GM23248 (cell line): ENCODE data around the gene TMEM219.

Source experiments
- EZH2 ChIP-seq: fragments of 200-600 bp; sonication (generic); IDR thresholded peaks from 2 replicates; pipeline ENCODE4 v1.6.1; 2018; ENCODE audit warnings: antibody characterized with exemption, mild to moderate bottlenecking; ENCODE audit not compliant: insufficient read depth, poor library complexity, severe bottlenecking
- EZH2phosphoT487 ChIP-seq: fragments of 200-600 bp; sonication (generic); IDR thresholded peaks from 2 replicates; pipeline ENCODE4 v1.6.1; 2018; ENCODE audit warnings: antibody characterized with exemption, moderate library complexity, mild to moderate bottlenecking, low read depth; ENCODE audit not compliant: insufficient read depth

DNA sequence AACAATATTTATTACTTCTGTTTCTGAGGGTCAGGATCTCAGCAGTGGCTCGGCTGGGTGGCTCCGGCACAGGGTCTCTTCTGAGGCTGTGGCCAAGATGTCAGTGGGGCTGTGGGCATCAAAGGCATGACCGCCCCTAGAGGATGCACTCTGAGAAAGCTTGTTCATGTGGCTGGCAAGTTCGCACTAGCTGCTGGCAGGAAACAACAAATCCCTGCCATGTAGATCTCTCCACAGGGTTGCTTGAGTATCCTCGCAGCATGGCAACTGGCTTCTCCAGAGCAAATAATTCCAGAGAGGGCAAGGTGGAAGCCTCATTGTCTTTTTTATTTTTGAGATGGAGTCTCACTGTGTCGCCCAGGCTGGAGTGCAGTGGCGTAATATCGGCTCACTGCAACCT is 48.4 kb upstream of the TMEM219 start:
- TF ChIP-seq EZH2 (no peak), EZH2phosphoT487 (no peak)
